ENCODE results near the gene TAL1.

DNA sequence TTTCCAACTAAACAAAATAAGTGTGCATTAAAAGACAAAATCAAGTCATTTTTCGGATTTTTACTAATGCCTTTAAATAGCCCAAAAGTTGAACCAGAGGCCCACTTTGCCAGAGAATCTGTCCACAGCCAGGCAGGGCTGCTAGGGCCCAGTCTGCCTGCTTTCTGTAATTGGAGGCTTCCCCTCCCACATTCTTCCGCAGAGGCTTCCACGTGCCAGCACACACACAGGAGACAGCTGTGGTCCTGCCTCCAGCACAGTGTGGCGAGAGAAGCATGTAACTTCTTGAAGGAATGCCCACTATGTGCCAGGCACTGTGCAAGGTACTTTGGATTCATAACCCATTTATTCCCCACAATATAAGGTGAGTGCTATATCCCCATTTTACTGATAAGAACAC lies 30.8 kb downstream of the TAL1 start:
- TF ChIP-seq, protein P1, sequence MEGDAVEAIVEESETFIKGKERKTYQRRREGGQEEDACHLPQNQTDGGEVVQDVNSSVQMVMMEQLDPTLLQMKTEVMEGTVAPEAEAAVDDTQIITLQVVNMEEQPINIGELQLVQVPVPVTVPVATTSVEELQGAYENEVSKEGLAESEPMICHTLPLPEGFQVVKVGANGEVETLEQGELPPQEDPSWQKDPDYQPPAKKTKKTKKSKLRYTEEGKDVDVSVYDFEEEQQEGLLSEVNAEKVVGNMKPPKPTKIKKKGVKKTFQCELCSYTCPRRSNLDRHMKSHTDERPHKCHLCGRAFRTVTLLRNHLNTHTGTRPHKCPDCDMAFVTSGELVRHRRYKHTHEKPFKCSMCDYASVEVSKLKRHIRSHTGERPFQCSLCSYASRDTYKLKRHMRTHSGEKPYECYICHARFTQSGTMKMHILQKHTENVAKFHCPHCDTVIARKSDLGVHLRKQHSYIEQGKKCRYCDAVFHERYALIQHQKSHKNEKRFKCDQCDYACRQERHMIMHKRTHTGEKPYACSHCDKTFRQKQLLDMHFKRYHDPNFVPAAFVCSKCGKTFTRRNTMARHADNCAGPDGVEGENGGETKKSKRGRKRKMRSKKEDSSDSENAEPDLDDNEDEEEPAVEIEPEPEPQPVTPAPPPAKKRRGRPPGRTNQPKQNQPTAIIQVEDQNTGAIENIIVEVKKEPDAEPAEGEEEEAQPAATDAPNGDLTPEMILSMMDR (IDR thresholded peaks at IDR 0.05), result no peak
- no peak for TF ChIP-seq POLR2A (IDR thresholded peaks at IDR 0.05)
